Measurements from ENCODE around the gene KAT6B.

DNA sequence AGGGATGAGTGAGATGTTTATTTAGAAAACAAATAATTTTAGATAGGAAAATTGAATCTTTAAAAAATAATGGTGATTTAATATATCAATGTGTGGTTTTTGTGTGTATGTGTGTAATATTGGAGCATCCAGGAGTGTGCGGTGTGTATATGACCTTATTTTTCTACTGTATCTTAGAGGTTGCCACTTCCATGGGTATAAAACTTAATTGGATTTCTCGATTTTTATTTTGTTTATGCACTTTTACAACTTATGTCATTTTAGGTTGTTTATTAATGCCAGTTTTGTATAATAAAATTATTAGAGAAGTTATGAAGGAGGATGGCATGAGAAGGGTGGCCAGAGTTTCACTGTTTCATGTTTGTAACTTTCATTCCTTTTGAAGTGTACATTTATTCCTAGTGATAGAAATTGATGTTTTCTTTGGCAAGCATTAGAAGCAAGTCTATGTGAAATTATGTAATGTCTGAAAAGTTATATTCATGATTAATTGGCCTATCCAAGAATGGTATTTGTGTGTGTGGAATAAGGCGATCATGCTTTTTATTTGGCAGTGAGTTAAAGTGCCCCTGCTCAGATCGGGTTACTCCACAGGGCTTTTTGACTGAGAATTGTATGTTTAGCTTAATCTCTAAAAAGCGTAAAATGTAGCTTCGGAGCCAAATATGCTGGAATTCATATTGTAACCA is 110.3 kb downstream of the KAT6B start:
- TF ChIP-seq, protein P1, sequence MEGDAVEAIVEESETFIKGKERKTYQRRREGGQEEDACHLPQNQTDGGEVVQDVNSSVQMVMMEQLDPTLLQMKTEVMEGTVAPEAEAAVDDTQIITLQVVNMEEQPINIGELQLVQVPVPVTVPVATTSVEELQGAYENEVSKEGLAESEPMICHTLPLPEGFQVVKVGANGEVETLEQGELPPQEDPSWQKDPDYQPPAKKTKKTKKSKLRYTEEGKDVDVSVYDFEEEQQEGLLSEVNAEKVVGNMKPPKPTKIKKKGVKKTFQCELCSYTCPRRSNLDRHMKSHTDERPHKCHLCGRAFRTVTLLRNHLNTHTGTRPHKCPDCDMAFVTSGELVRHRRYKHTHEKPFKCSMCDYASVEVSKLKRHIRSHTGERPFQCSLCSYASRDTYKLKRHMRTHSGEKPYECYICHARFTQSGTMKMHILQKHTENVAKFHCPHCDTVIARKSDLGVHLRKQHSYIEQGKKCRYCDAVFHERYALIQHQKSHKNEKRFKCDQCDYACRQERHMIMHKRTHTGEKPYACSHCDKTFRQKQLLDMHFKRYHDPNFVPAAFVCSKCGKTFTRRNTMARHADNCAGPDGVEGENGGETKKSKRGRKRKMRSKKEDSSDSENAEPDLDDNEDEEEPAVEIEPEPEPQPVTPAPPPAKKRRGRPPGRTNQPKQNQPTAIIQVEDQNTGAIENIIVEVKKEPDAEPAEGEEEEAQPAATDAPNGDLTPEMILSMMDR (IDR thresholded peaks at IDR 0.05; ENCODE audit: poor library complexity): no peak
- TF ChIP-seq EZH2phosphoT487 (IDR thresholded peaks at IDR 0.05; ENCODE audit: low read depth, severe bottlenecking, unreplicated experiment): no peak
- TF ChIP-seq EZH2 (IDR thresholded peaks at IDR 0.05; ENCODE audit: borderline replicate concordance): no peak

All from hepatocyte (in vitro differentiated cells).